Mesothelial cell of epicardium (in vitro differentiated cells): Measurements from ENCODE around the gene CUX1. TPM values are rescaled to one million over a fixed set of nuclear protein-coding genes. Genes with fewer than 3 reads are reported as not detected.

ENCODE experiments used
- DNase-seq, 2 experiments: peaks; one replicate each; pipeline ENCODE4 v3.0.0; 2021; ENCODE audit warnings: low spot score in 2 of 2; ENCODE audit not compliant: unreplicated experiment in 2 of 2
- H3K27ac Mint-ChIP-seq: 2 replicates; pipeline ENCODE4 v1.8.0; 2021; ENCODE audit warnings: mixed read lengths
- H3K27me3 Mint-ChIP-seq: 2 replicates; pipeline ENCODE4 v1.8.0; 2021; ENCODE audit warnings: low read depth, mixed read lengths
- H3K36me3 Mint-ChIP-seq: 2 replicates; pipeline ENCODE4 v1.8.0; 2021; ENCODE audit warnings: mixed read lengths
- H3K4me1 Mint-ChIP-seq: 2 replicates; pipeline ENCODE4 v1.8.0; 2021; ENCODE audit warnings: mixed read lengths
- H3K4me3 Mint-ChIP-seq: 2 replicates; pipeline ENCODE4 v1.8.0; 2021; ENCODE audit warnings: mild to moderate bottlenecking, moderate library complexity, mixed read lengths
- H3K9me3 Mint-ChIP-seq: 2 replicates; pipeline ENCODE4 v1.8.0; 2021; ENCODE audit warnings: mixed read lengths
- CTCF ChIP-seq: fragments of 200-600 bp; sonication (generic); IDR thresholded peaks from one replicate; pipeline ENCODE4 v1.5.0; 2021; ENCODE audit warnings: antibody characterized with exemption; ENCODE audit not compliant: unreplicated experiment
- total RNA-seq: library from RNA; stranded (reverse); gene quantifications from 3 replicates; pipeline ENCODE4 v1.2.1, GENCODE V29; 2021

CUX1 gene
- total RNA-seq, 1 donor from 2014 or later = 158 TPM

GRCh38 chr7:102208826-102209225, 391.4 kb downstream of the CUX1 start:
- TF ChIP-seq CTCF = no peak
- DNase-seq = no peak
- Mint-ChIP-seq H3K9me3 (no peaks in the 10 kb centered on the region), H3K4me1 (no peaks in the 10 kb centered on the region), H3K27me3 (no peaks in the 10 kb centered on the region), H3K4me3 (no peak overlapping the region), H3K36me3 (peaks cover 32% of the 10 kb centered on the region), H3K27ac (peak overlapping the region; percentile 30)

- no peaks in the 10 kb centered on the region for H3K4me1 Mint-ChIP-seq
- TF ChIP-seq CTCF = no peak
- DNase-seq = no peak
- H3K27me3 Mint-ChIP-seq = no peaks in the 10 kb centered on the region
- no peaks in the 10 kb centered on the region for H3K9me3 Mint-ChIP-seq
- no peak overlapping the region for H3K4me3 Mint-ChIP-seq
- no peak overlapping the region for H3K27ac Mint-ChIP-seq
- H3K36me3 Mint-ChIP-seq = peaks cover 29% of the 10 kb centered on the region
These were observed 393.4 kb downstream of the CUX1 start for GRCh38 chr7:102210787-102211186.

GRCh38 chr7:102211590-102212550, 394.4 kb downstream of the CUX1 start:
- H3K27ac Mint-ChIP-seq = no peak overlapping the region
- no peaks in the 10 kb centered on the region for H3K4me1 Mint-ChIP-seq
- H3K36me3 Mint-ChIP-seq = peaks cover 31% of the 10 kb centered on the region
- no peak for DNase-seq
- no peaks in the 10 kb centered on the region for H3K9me3 Mint-ChIP-seq
- no peaks in the 10 kb centered on the region for H3K27me3 Mint-ChIP-seq
- TF ChIP-seq CTCF = no peak
- H3K4me3 Mint-ChIP-seq = no peak overlapping the region

- H3K9me3 Mint-ChIP-seq = no peaks in the 10 kb centered on the region
These were observed 397.1 kb downstream of the CUX1 start for GRCh38 chr7:102214477-102215072.

GRCh38 chr7:102215256-102215655, 397.8 kb downstream of the CUX1 start:
- H3K36me3 Mint-ChIP-seq = peaks cover 38% of the 10 kb centered on the region
- no peaks in the 10 kb centered on the region for H3K4me1 Mint-ChIP-seq
- H3K27me3 Mint-ChIP-seq = no peaks in the 10 kb centered on the region
- H3K4me3 Mint-ChIP-seq = no peak overlapping the region
- TF ChIP-seq CTCF = no peak
- no peak for DNase-seq
- H3K9me3 Mint-ChIP-seq = no peaks in the 10 kb centered on the region
- no peak overlapping the region for H3K27ac Mint-ChIP-seq

More at GRCh38 chr7:102214477-102215072, 397.1 kb downstream of the CUX1 start:
- no peak overlapping the region for H3K4me3 Mint-ChIP-seq
- DNase-seq = no peak
- H3K27ac Mint-ChIP-seq = no peak overlapping the region
- no peaks in the 10 kb centered on the region for H3K27me3 Mint-ChIP-seq
- no peaks in the 10 kb centered on the region for H3K4me1 Mint-ChIP-seq
- peaks cover 37% of the 10 kb centered on the region for H3K36me3 Mint-ChIP-seq
- no peak for TF ChIP-seq CTCF
